Hepatocyte (in vitro differentiated cells): ENCODE results near the gene SENP1.

Experiments
- EZH2 ChIP-seq: fragments of 200-600 bp; sonication (generic); IDR thresholded peaks from 2 replicates; pipeline ENCODE4 v1.6.1; 2016; ENCODE audit warnings: antibody characterized with exemption, mild to moderate bottlenecking, borderline replicate concordance
- TF ChIP-seq, protein P1 (sequence below): fragments of 200-600 bp; sonication (generic); IDR thresholded peaks from 2 replicates; pipeline ENCODE4 v1.5.1; 2016; ENCODE audit warnings: antibody characterized with exemption, mild to moderate bottlenecking; ENCODE audit not compliant: poor library complexity

DNA sequence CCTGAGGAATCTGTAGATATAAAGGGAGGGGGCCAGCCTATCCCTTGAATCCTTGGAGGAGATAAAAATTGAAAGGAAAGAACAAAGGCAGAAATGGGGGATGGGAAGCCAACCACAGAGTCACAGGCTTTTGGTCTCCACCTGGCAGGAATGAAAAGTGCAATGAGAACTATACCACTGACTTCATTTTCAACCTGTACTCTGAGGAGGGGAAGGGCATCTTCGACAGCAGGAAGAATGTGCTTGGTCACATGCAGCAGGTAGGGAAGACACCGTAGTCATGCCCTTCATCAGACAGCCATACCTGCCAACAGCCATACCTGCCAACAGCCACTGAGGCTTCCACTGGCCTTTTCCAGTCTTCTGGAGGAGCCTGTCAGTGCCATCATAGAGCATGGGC is 38.0 kb upstream of the SENP1 start:
- TF ChIP-seq, protein P1, sequence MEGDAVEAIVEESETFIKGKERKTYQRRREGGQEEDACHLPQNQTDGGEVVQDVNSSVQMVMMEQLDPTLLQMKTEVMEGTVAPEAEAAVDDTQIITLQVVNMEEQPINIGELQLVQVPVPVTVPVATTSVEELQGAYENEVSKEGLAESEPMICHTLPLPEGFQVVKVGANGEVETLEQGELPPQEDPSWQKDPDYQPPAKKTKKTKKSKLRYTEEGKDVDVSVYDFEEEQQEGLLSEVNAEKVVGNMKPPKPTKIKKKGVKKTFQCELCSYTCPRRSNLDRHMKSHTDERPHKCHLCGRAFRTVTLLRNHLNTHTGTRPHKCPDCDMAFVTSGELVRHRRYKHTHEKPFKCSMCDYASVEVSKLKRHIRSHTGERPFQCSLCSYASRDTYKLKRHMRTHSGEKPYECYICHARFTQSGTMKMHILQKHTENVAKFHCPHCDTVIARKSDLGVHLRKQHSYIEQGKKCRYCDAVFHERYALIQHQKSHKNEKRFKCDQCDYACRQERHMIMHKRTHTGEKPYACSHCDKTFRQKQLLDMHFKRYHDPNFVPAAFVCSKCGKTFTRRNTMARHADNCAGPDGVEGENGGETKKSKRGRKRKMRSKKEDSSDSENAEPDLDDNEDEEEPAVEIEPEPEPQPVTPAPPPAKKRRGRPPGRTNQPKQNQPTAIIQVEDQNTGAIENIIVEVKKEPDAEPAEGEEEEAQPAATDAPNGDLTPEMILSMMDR = no peak
- no peak for TF ChIP-seq EZH2
